ENCODE results near the gene CRYBA2. TPM values are rescaled to one million over a fixed set of nuclear protein-coding genes. Genes with fewer than 3 reads are reported as not detected.

CRYBA2 gene
- polyA plus RNA-seq, 3 donors = 12.9 TPM; not detected in 2

GRCh38 chr2:219002395-219003266 is 9.4 kb upstream of the CRYBA2 start:
- H3K27ac ChIP-seq (ENCODE audit: low read depth, low read length) = no peak overlapping the region
- 1 to 3% (median 2%) methylated on average over 68 to 72 of the region's 72 CpGs for WGBS, 3 donors

- no peak overlapping the region for H3K27ac ChIP-seq (ENCODE audit: low read depth, low read length)
- 1 to 3% (median 2%) methylated on average over 62 to 70 of the region's 70 CpGs for WGBS, 3 donors
Measured at GRCh38 chr2:219001577-219002394, 8.6 kb upstream of the CRYBA2 start.

- 8 to 9% (median 9%) methylated on average over 21 to 26 of the region's 26 CpGs for WGBS, 3 donors
- H3K27ac ChIP-seq (ENCODE audit: low read depth, low read length) = no peak overlapping the region
Measured at GRCh38 chr2:219001100-219001576, 7.9 kb upstream of the CRYBA2 start.

- H3K27ac ChIP-seq (ENCODE audit: low read depth, low read length) = no peak overlapping the region
- WGBS, 3 donors = 14 to 23% (median 16%) methylated on average over 8 of the region's 8 CpGs
Measured at GRCh38 chr2:219000569-219000960, 7.3 kb upstream of the CRYBA2 start.

GRCh38 chr2:218999881-219000568 is 6.8 kb upstream of the CRYBA2 start:
- WGBS, 3 donors = 10 to 15% (median 10%) methylated on average over 9 of the region's 9 CpGs
- H3K27ac ChIP-seq (ENCODE audit: low read depth, low read length) = no peak overlapping the region

- H3K27ac ChIP-seq (ENCODE audit: low read depth, low read length) = no peak overlapping the region
- 43 to 51% (median 49%) methylated on average over 10 of the region's 10 CpGs for WGBS, 3 donors
Measured at GRCh38 chr2:218999021-218999880, 6.0 kb upstream of the CRYBA2 start.

GRCh38 chr2:218998414-218999002 is 5.3 kb upstream of the CRYBA2 start:
- WGBS, 3 donors = 27 to 69% (median 60%) methylated on average over 12 of the region's 12 CpGs
- no peak overlapping the region for H3K27ac ChIP-seq (ENCODE audit: low read depth, low read length)

GRCh38 chr2:218997731-218998130 is 4.5 kb upstream of the CRYBA2 start:
- WGBS, 3 donors = 23 to 38% (median 24%) methylated on average over 2 of the region's 2 CpGs
- no peak overlapping the region for H3K27ac ChIP-seq (ENCODE audit: low read depth, low read length)

GRCh38 chr2:218996937-218997336 is 3.7 kb upstream of the CRYBA2 start:
- whole genome bisulfite sequencing, 3 donors = 20 to 48% (median 42%) methylated on average over 4 of the region's 4 CpGs
- H3K27ac ChIP-seq (ENCODE audit: low read depth, low read length) = no peak overlapping the region

GRCh38 chr2:218995972-218996711 is 2.9 kb upstream of the CRYBA2 start:
- H3K27ac ChIP-seq (ENCODE audit: low read depth, low read length) = no peak overlapping the region
- WGBS, 3 donors = 4 to 5% (median 5%) methylated on average over 43 of the region's 43 CpGs

GRCh38 chr2:218995561-218995960 is 2.3 kb upstream of the CRYBA2 start:
- H3K27ac ChIP-seq (ENCODE audit: low read depth, low read length) = no peak overlapping the region
- WGBS, 3 donors = 17 to 25% (median 22%) methylated on average over 8 of the region's 8 CpGs

GRCh38 chr2:218992703-218993344 is 398 bp downstream of the CRYBA2 start:
- WGBS, 3 donors = 2 to 3% (median 2%) methylated on average over 31 to 44 of the region's 44 CpGs
- no peak overlapping the region for H3K27ac ChIP-seq (ENCODE audit: low read depth, low read length)

GRCh38 chr2:218992196-218992595 is 1.0 kb downstream of the CRYBA2 start:
- WGBS, 3 donors = 8 to 17% (median 11%) methylated on average over 6 to 7 of the region's 7 CpGs
- H3K27ac ChIP-seq (ENCODE audit: low read depth, low read length) = no peak overlapping the region

- WGBS, 3 donors = 6 to 21% (median 11%) methylated on average over 13 of the region's 13 CpGs
- no peak overlapping the region for H3K27ac ChIP-seq (ENCODE audit: low read depth, low read length)
Measured at GRCh38 chr2:218991674-218992168, 1.5 kb downstream of the CRYBA2 start.

- WGBS, 3 donors = 12 to 19% (median 12%) methylated on average over 6 of the region's 6 CpGs
- no peak overlapping the region for H3K27ac ChIP-seq (ENCODE audit: low read depth, low read length)
Measured at GRCh38 chr2:218990612-218991011, 2.6 kb downstream of the CRYBA2 start.

GRCh38 chr2:218990052-218990451 is 3.2 kb downstream of the CRYBA2 start:
- 16 to 21% (median 20%) methylated on average over 9 of the region's 9 CpGs for WGBS, 3 donors
- H3K27ac ChIP-seq (ENCODE audit: low read depth, low read length) = no peak overlapping the region

Data from adipose tissue (tissue), 3 donors.